ENCODE results near the gene SNRPE.

SNRPE gene

DNA sequence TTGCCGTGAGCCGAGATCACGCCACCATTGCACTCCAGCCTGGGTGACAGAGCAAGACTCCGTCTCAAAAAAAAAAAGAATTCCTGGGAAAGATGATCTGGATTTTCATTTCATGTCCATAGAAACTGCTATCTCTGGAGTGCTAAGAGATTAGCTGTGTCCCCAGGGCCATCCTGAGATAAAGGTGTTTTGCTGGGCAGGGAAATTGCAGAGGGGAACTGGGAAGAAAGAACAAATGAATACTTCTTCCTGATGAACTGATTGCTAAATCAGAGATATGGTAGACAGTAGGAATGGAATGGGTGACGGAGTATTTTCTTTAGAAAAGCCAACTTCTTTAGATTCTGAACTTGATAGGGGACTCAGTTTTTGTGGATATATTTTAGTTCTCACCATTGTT is 19.2 kb downstream of the SNRPE start:
- no peak for DNase-seq (ENCODE audit: low read depth)

DNA sequence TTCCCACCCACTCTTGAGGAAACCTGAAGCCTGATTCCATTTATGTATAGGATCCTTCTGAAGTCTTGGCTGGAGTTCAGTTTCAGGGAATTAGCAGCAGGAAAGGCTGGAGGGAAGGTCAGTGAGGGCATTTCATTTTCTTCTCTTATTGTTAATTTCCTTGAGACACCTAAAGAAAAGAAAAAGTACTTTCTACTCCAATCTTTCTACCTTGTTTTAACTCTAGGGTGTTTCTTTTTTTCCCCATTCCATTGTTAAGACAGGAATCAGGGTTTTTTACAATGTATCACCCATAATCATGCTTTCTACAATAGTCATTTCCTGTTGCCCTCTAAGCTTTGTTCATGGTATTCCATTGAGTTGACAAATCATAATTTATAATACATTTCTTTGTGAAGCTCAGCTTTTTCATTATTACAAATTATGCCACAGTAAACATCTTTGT is 27.4 kb downstream of the SNRPE start:
- DNase-seq (ENCODE audit: low read depth), result no peak

DNA sequence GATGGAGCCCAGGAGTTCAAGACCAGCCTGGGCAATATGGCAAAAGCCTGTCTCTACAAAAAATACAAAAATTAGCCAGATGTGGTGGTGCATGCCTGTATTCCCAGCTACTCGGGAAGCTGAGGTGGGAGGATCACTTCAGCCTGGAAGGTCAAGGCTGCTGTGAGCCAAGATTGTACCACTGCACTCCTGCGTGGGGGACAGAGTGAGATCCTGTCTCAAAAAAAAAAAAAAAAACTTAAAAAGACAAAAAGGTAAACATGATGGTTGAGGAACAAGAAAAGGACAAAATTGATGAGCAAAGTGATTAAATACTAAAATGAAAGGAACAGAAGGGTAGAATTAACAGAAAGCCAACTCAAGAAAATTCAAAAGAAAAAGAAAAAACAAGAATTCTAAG is 30.6 kb downstream of the SNRPE start:
- no peak for DNase-seq (ENCODE audit: low read depth)

DNA sequence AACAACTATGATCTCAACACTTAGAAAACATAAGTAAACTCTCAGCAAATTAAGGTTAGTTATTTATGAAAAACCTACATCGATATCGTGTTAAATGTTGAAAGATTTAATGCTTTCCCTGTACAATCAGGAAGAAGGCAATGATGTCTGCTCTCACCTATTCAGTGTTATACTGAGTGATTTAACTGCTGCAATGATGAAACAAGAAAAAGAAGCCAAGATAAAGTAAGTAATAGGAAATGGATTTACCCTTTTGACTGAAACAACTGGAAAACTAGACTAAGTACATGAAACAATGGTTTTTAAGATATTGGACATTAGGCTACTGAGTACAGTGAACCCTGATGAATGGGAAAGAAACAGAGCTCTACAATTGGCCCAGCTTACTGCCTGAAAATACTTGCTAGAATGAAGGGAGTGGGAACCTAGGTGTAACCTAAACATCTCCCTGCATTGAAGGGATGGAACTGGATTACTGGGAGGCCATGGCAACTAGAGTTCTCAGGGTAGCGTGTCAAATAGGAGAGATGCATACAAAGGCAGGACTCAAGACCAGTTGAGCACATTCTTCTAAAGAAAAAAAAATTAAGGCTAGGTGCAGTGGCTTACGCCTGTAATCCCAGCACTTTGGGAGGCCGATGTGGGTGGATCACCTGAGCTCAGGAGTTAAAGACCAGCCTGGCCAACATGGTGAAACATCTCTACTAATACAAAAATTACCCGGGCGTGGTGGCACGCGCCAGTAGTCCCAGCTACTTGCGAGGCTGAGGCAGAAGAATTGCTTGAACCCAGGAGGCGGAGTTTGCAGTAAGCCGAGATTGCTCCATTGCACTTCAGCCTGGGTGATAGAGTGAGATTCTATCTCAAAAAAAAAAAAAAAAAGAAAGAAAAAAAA is 37.3 kb downstream of the SNRPE start:
- no peak for DNase-seq (ENCODE audit: low read depth)

DNA sequence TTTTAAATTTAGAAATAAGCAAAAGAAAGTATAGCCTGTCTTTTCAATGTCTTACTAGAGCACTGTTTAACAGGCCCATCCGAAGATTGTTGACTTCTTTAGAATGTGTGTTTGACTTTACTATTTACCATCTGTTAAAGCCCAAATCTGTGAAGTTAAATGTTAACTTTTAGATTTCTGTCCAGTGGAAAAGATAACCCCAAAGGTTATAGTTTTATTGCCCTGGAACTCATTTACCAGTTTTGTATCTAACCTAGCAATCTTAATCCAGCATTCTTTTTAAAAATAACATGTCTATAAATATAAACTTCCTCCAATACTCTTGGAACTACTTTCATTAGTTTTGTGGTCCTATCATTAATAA is 37.9 kb downstream of the SNRPE start:
- no peak for DNase-seq (ENCODE audit: low read depth)

DNA sequence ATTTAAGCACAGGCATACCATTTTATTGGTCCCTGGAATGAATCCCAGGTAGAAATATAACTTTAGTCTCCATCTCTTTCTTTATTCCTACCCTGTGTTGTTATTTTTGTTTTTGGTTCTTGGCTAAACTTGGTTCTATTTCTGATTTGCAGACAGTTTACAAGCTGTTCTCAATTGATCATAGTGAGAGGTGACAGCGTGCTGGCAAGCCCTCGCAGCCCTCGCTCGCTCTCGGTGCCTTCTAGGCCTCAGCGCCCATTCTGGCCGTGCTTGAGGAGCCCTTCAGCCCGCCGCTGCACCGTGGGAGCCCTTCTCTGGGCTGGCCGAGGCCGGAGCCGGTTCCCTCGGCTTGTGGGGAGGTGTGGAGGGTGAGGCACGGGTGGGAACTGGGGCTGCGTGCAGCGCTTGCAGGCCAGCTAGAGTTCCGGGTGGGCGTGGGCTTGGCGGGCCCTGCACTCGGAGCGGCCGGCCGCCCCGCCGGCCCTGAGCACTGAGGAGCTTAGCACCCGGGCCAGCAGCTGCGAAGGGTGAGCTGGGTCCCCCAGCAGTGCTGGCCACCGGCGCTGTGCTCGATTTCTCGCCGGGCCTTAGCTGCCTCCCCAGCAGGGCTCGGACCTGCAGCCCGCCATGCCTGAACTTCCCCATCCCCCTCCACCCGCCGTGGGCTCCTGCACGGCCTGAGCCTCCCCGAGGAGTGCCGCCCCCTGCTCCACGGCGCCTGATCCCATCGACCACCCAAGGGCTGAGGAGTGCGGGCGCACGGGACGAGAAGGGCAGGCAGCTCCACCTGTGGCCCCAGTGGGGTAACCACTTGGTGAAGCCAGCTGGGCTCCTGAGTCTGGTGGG is 38.7 kb downstream of the SNRPE start:
- no peak for DNase-seq (ENCODE audit: low read depth)

DNA sequence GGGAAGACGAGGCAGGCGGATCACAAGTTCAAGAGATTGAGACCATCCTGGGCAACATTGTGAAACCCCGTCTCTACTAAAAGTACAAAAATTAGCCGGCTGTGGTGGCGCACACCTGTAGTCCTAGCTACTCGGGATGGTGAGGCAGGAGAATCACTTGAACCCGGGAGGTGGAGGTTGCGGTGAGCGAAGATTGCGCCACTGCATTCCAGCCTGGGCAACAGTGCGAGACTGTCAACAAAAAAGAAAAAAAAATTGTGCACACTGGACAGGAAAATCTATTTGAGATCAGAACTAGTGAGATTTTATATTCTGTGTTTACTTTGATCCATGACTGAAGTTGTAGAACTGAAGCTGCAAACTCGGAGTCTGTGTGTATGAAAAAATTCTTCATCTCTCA is 40.2 kb downstream of the SNRPE start:
- no peak for DNase-seq (ENCODE audit: low read depth)

DNA sequence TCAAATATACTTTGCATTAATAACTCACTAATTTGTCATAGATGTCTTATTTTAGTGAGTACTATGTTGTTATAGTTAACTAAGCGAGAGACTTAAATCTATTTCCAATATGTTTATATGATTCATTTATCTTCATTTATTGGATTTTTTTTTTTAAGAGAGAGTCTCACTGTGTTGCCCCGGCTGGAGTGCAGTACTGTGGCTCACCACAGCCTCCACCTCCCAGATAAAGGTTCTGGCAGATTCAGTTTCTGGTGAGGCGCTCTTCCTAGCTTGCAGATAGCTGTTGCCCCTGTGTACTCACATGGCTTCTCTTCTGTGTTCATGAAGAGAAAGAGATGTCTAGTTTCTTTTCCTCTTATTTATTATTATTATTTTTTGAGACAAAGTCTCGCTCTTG is 43.9 kb downstream of the SNRPE start:
- DNase-seq (ENCODE audit: low read depth), result no peak

DNA sequence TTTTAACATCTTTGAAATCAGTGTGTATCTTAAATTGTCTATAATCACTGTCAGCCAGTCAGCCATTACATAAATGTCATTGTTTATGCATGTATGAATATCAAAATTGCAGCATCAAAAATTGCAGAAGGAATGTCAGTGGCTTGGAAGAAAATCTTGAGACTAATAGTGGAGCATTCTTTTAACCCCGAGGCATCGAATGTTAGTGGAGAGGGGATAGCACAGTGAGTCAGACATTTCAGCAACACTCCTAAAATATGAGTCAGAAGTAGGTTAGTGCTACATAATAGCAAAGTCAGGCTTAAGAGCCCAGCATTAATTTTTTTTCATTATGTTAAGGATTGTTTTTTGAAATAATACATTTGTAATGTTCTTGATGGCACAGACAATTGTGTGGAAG is 45.5 kb downstream of the SNRPE start:
- DNase-seq (ENCODE audit: low read depth), result no peak

DNA sequence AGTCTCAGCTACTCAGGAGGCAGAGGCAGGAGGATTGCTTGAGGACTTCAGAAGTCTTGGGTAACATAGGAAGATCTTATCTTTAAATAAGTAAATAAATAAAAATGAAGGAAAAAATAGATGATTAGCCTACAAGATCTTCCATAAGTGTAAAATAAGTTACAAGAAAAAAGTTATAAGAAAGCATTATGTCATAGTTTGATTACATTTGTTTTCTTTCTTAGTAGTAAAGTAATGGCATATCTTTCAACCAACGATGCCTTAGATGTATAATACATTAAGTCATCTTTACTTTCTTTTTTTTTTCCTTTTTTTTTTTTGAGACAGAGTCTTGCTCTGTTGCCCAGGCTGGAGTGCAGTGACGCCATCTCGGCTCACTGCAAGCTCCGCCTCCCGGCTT is 46.5 kb downstream of the SNRPE start:
- no peak for DNase-seq (ENCODE audit: low read depth)

DNA sequence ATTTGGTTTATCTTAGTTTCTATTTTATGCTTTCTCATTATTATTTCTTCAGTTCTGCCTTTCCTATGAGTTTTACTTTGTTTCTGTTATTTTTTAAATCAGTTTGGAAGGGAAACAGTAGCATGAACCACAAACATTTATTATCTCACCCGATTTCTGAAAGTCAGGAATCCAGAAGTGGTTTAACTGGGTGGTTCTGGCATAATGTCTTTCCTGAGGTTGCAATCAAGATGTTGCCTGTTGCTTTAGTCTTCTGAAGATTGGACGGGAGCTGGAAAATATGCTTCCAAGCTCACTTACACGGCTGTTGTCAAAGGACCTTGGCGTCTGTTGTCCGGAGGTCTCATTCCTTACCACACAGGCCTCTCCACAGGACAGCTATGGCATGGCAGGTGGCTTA is 50.4 kb downstream of the SNRPE start:
- no peak for DNase-seq (ENCODE audit: low read depth)

DNA sequence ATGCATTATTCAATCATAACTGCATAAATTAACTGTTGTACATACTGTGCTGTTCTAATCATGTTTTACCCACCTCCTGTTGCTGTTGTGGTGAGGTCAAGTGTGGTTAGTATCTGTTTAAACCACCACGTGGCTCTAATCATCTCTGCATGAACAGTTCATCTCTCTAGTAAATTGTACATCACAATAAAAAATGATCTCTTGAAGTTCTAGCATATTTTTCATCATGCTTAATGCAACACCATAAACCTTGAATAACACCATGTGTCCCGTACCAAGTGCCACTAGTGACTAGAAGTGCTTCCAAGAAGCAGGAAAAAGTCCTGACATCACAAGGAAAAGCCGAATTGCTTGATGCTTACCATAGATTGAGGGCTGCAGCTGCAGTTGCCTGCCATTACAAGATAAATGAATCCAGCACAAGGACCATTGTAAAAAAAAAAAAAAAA is 51.7 kb downstream of the SNRPE start:
- no peak for DNase-seq (ENCODE audit: low read depth)

DNA sequence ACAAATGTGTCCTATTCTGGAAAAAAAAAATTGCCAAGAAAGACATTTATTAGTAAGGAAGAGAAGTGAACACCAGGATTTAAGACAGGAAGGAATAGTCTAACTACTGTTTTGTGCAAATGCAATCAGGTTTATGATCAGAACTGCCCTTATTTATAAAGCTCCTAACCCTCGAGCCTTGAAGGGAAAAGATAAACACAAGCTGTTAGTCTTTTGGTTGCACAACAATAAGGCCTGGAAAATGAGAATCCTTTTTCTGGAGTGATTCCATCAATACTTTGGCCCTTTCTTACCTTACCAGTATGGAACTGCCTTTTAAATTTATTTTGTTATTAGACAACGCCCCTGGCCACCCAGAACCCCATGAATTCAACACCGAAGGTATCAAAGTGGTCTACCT is 52.9 kb downstream of the SNRPE start:
- no peak for DNase-seq (ENCODE audit: low read depth)

DNA sequence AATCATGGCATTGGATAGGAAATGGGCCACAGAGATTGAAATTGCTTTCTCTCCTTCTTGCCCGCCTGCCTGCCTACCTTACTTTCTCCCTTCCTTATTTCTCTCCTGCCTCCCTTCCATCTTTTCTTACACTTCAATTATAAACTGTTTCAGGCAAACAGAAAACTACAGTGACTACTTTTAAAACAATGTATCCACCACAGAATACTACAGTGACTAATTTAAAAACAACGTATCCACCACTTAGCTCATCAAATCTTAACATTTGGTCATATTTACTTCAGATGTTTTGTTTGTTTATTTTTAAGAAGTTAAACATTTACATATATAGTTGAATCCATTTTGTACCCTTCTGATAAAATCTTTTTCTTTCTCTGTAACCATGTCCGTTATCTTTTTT is 54.4 kb downstream of the SNRPE start:
- no peak for DNase-seq (ENCODE audit: low read depth)

DNA sequence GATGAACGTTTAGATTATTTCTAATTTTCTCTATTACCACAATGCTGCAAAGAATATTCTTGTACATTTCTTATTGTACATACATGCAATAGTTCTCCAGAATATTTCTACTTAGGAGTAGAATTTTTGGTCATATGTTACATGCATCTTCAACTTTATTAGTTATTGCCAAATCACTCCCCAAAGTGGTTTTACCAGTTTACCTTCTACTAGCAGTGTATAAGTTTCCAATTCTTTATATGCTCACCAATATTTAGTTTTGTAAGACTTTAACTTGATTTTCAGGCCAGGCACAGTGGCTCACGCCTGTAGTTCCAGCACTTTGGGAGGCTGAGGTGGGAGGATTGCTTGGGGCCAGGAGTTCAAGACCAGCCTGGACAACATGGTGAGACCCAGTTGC is 55.4 kb downstream of the SNRPE start:
- no peak for DNase-seq (ENCODE audit: low read depth)
